ENCODE results near the gene DNAH6.

DNA sequence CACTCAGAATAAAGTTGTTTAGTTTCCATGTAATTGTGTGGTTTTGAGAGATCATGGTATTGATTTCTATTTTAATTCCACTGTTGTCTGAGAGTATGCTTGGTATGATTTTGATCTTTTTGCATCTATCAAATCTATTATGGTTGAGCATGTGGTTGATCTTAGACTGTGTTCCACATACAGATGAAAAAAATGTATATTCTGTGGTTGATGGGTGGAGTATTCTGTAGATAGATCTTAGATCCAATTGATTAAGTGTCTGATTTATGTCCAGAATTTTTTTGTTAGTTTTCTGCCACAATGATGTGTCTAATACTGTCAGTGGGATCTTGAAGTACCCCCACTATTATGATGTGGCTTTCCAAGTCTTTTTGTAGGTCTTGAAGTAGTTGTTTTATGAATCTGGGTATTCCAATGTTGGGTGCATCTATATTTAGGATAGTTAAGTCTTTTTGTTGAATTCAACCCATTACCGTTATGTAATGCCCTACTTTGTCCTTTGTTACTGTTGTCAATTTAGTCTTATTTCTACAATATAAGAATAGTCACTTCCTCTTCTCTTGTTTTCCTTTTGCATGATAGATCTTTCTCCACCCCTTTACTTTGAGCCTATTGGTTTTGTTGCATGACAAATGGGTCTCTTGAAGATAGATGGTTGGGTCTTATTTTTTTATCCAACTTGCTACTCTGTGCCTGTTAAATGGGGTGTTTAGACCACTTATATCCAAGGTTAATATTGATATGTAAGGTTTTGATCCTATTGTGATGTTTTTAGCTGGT, 262.8 kb downstream of the DNAH6 start:
- TF ChIP-seq, protein P1, sequence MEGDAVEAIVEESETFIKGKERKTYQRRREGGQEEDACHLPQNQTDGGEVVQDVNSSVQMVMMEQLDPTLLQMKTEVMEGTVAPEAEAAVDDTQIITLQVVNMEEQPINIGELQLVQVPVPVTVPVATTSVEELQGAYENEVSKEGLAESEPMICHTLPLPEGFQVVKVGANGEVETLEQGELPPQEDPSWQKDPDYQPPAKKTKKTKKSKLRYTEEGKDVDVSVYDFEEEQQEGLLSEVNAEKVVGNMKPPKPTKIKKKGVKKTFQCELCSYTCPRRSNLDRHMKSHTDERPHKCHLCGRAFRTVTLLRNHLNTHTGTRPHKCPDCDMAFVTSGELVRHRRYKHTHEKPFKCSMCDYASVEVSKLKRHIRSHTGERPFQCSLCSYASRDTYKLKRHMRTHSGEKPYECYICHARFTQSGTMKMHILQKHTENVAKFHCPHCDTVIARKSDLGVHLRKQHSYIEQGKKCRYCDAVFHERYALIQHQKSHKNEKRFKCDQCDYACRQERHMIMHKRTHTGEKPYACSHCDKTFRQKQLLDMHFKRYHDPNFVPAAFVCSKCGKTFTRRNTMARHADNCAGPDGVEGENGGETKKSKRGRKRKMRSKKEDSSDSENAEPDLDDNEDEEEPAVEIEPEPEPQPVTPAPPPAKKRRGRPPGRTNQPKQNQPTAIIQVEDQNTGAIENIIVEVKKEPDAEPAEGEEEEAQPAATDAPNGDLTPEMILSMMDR (IDR thresholded peaks at IDR 0.05) = no peak
- TF ChIP-seq POLR2A (IDR thresholded peaks at IDR 0.05) = no peak

Measured in right lobe of liver (tissue), 4 donors.